NOMO-1 treated with dmso at 0.1 percent for 144 hours (cell line): ENCODE data around the gene ADAM30.
"Not testable (repeated sequence)": the region's sequence is repeated elsewhere in the genome, so short reads cannot be mapped to it uniquely, and the experiment has no call there.

Source experiments
- DNase-seq: peaks from one replicate; lab custom pipeline; 2025; ENCODE audit not compliant: unreplicated experiment; lab: John Stamatoyannopoulos, UW

Gene ADAM30

GRCh38 chr1:119879510-119880434 lies 16.5 kb downstream of the ADAM30 start:
- no peak for DNase-seq

GRCh38 chr1:119878171-119878570 lies 18.1 kb downstream of the ADAM30 start:
- DNase-seq = no peak

DNA sequence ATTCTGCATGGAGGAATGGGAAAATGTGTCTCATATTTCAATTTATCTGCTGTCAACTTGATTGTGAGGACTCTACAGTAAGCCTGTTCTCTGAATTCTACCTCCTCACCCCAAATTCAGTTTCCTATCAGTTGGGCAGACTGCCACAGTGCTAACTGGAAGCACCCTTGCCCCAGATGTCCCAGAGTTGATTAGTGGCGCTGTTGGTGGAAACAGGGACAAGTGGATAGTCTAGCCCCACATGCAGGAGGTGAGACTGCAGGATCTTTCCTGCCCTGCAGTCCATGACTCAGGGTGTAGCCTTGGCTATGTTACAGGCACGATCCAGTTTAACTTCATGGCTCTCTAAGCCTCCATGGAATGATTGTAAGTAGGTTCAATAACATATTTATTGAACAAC lies 22.1 kb downstream of the ADAM30 start:
- no peak for DNase-seq

DNA sequence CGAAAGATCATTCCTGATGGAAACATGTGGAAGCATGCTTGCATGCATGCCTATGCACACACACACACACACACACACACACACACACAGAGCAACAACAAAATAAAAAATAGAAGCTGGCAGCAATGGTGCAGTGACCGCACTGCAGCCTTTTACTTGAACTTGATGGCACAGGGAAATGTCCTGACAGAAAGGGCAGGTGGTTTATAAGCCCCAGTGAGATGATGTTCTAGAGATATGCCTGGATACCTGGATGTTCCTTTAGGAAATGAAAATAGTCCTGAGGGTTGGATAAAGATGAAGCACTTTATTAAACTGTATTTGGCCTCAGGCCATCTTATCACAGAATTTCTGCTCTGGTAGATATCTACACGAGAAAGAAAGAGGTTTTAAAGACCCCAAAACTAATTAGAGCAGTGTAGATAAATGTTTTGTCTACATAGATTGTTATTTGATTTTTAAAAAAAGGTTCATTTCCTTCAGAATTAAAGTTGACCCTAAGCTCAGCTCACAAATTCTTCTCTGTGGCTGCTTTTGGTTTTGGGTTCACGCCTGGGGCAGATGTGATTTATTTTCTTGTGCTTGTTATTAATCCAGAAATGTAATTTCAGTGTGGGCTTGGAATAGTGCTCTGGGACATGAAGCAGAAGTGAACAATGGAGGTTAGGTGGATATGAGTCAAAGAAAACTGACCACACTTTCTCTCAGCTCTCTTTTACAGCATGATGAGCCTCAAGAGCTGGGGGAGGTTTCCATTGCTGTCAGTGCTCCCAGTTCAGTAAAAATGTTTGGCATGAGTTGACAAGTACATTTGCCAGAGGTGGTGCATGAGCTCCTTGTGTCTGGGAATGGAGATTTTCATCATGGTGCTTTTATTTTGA lies 22.9 kb downstream of the ADAM30 start:
- DNase-seq = no peak

DNA sequence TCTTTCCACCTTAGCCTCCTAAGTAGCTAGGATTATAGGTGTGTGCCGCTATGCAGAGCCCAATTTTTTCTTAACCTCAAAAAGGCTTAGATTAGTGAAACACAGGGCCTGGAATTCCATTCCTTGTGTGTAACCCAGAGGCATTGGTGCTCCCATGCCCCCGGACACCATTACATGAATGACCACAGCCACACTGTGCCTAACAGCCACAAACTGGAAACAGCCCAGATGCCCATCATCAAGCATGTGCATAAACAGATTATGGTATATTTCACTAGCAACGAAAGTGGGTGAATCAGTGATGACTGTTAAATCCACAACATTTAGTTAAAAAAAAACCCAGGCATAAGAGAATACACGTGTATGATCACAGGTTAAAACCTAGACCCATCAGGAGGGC lies 24.4 kb downstream of the ADAM30 start:
- DNase-seq = no peak

DNA sequence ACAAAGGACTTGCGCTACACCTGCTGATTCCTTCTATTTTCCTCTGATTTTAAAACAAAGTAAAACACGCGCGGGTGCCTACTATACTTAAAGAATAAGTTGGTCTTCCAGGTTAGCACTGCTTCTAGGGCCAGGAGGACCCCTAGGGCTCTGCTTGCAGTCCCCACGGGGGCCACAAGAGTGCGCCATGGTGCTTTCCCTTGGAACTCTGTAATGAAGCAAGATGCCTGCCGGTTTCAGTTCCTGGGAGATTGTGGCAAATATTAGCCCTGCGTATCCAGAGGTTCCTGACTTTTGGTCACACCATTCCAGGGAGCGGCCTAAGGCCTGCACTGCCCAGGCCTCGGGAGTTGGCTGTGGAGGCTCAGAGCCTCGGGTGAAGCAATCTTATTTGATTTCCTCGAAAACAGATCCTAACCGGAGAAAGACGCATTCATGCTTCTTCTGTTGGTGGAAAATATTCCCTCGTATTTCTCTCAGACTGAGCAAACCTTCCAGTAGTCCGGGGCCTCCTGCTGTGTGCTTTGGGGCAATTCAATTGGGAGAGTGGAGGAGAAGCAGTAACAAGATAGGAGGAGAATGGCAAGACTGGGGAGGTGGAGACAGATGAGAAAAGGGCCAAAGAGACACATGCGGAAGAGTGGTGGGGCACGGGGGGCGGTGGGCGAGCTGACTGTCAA lies 25.3 kb downstream of the ADAM30 start:
- peak; percentile 56 for DNase-seq

GRCh38 chr1:119869995-119870394 lies 26.3 kb downstream of the ADAM30 start:
- no peak for DNase-seq

DNA sequence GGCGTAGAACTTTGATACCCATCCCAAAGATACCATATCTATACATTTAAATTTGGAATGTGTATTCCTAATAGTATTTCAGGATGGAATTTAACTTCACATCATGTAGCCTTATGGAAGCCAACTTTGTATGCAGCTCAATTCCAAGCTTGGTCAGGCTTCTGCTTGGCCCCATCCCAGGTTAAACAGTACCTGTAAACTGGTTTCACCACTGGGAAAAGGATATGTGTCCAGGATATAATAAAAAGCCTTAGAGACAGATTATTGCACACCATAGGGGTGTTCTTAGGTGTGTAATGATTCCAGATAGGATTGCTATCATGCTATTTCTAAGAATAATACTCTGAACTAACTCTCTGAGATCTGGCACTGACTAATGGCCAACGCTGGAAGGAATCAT lies 28.1 kb downstream of the ADAM30 start:
- DNase-seq = no peak

- DNase-seq = no peak
These were observed 29.9 kb downstream of the ADAM30 start for GRCh38 chr1:119866451-119866850.

DNA sequence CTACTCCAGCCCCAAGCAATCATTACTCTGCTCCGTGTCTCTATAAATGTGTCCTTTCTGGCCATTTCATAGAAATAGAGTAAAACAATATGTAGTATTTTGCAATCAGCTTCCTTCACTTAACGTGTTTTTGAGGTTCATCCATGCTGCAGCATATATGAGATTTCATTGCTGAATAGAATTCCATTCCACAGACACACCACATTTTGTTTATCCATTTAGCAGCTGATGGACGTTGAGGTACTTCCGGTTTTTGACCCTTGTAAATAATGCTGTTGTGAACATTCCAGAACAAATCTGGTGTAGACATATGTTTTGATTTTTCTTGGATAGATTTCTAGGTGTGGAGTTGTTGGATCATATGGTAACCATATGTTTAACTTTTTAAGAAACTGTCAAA lies 30.7 kb downstream of the ADAM30 start:
- DNase-seq = no peak

- DNase-seq = no peak
These were observed 34.0 kb downstream of the ADAM30 start for GRCh38 chr1:119862276-119862675.

- no peak for DNase-seq
These were observed 34.8 kb downstream of the ADAM30 start for GRCh38 chr1:119861547-119861946.

DNA sequence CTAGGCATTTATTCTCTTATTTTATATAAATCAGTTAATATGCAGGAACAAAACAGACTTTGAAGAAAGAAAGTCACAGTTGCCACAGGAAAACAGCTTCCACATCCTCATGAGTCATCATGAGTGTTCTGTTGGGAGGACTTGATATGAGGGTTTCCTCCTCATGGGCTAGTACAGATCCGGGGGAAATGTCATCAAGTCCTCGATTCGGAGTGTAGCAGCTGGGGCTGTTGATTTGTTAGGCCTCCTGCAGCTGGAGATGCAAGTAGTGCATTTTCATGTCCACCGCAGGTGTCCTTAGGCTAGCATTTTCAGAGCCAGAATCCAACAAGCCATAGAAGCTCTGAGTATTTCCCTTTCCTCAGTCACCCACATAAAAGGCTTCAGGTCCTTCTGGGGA lies 36.7 kb downstream of the ADAM30 start:
- peak; percentile 23 for DNase-seq

DNA sequence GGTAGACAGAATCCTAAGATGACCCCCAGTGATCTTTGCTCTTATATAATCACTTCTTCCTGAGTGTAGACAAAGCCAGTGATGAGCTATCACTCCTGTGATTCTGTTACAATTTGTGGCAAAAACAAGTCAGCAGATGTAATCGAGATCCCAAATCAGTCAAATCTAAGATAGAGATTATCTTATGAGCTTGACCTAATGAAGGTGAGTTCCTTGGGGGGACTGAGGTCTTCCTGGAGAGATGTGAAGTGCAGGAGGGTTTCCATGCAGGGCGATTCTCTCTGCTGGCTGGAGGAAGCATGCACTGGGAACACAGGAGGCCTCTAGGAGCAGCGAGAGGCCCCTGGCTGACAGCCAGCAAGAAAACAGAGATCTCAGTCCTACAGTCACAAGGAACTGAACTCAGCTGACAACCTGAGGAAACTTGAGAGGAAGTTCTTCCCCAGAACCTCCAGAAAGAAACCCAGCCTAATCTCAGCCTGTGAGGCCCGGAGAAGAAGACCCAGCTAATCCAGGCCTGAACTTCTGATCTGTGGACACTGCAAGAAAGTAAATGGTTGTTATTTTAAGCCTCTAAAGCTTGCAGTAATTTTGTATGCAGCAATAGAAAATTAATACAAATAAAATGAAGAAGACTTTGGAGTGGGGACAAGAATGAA lies 37.6 kb downstream of the ADAM30 start:
- not testable (repeated sequence) for DNase-seq

DNA sequence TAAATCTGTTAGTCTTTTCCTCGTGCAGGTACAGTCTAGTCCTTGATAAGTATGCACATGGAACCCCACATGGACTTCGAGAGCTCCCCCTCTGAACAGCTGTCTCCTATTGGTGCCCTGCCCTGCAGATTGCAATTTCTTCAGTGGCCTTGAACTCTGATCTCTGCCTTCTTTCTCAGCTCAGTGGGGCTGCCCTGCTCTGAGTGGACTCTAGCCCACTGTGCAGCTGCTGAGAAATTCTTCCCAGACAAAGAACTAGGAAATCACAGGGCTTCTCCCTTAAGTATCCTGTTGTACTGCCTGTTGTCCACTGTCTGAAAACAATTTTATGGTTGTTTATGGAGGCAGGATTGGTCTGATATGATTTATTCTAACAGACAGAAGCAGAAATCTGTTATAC lies 38.2 kb downstream of the ADAM30 start:
- no peak for DNase-seq

DNA sequence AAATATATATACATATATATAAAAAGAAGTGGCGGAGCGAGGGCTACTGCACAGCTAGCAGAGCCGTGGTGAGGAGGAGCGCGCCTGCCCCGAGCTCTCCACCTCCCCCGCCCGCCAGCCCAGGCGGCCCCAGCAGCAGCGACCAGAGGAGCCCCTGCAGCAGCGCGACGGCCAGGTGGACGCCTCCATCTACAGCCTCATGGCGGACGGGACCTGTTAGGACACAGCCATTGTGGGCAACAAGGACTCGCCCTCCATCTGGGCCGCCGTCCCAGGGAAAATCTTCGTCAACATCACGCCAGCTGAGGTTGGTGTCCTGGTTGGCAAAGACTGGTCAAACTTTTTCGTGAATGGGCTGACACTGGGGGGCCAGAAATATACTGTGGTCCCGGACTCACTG lies 43.2 kb downstream of the ADAM30 start:
- no peak for DNase-seq

DNA sequence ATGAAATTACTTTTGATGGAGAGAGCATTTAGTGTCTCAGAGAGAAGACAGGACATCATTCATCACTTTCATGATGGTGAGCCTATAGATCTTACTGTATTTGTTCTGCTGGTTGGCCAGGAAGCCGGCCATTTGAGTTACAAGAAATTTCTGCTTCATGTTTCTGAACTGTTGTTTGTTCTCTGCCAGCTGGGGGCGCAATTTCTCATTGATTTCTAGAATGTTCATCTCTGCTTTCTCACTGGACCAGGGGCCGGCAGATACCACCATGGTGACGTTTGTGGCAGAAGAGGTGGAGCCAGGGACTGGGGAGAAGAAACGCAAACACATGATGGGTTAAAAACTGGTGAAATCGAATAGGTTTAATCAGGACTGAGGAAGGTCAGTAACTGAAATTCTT lies 52.1 kb downstream of the ADAM30 start:
- DNase-seq = not testable (repeated sequence)
